GM18502 (cell line): ENCODE measurements around the gene PIEZO2.
A peak's percentile ranks its signal among the peaks of the same experiment; 100 is the strongest.
"Not testable (repeated sequence)": the region's sequence is repeated elsewhere in the genome, so short reads cannot be mapped to it uniquely, and the experiment has no call there.

Experiments used
- ATAC-seq: cut with Tn5 transposase; IDR thresholded peaks from one replicate; pipeline ENCODE4 v1.9.1; 2021; ENCODE audit warnings: mild to moderate bottlenecking; ENCODE audit not compliant: unreplicated experiment, poor library complexity

Gene PIEZO2

DNA sequence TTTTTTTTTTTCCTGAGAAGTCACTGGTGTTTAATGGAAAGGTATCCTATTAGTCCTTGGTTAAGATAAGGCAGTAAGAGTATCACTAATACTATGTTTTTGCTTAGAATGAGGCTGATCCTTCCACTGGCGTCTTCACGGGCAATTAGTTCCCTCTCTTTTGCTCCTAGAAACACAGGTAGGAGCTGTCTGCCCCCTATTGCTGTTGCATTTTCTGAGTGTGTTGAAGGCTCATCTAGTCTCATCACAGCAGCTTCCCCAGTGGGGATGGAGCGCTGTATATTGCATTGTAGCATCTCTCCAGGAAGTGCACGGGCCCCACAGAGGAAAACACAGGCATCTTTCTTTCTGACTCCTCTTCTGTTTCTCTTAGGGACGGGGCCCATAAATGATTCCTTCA, 478.5 kb downstream of the PIEZO2 start:
- ATAC-seq = no peak

GRCh38 chr18:10669441-10670100, 479.8 kb downstream of the PIEZO2 start:
- no peak for ATAC-seq

DNA sequence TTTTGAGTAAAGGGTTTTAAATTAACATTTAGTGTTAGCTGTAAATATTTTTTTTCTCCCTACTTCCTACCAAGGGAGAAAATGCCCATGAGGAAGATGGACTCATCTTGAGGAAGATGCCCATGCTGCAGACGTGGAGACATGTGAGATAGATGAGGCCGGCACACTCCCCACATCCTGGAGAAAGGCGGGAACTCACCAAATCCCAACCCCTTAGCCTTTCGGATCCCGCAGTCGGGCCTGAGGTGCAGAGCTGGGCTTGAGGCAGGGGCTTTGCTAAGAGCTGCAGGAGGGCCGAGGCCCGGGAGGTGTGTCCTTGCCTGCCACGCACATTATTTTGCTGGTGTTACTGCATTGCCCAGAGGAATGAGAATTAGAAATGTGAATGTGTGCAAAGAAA, 485.6 kb downstream of the PIEZO2 start:
- no peak for ATAC-seq

DNA sequence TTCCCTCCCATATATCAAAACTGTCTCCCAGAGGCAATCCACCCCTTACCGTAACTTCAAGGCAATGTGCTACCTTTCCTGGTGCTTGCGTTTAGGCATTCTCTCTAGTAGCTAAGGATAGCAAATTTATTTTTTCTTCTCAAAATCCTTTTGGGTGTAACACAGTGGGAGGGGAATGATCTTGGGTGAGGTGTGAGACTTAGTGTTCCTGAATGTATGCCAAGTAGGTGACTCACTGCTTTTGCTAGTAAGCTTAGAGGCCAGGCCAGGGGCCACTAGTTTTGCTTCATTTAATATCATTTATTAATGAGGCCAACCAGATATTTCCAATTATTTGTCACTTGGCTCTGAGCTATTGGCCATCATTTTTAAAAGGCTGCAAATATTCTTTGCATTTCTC, 488.1 kb downstream of the PIEZO2 start:
- no peak for ATAC-seq

DNA sequence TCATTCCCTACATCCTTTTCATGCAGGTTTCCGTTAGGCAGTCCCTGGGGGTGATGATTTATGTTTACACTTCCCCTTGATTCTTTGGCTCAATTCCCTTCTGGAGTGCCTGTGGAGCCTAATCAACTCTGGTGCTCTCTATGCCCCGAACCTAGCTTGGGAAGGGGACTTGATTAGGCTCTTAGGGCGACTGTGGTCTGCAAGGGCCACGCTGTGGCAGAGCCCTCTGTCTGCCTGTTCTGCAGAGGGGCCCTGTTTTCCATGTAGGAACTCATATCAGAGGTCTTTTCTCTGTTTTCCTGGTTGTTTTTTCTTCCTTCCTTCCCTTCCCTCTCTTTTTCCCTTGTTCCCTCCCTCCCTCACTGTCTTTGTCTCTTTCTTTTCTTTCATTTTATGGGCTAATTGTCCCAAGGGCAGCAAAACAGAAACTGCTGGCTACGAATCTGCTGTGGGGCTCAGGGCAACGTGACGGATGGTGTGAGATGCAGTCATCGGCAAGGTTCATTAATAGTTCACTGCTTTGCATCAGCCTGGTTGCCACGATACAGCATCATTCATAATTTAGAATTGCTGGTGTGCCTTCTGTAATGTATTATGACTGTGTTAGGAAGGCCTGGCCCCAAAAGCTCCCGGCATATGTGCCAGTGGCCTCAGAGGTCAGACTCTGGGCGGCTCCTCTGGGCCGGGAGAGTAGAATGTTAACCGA, 489.0 kb downstream of the PIEZO2 start:
- ATAC-seq = no peak

DNA sequence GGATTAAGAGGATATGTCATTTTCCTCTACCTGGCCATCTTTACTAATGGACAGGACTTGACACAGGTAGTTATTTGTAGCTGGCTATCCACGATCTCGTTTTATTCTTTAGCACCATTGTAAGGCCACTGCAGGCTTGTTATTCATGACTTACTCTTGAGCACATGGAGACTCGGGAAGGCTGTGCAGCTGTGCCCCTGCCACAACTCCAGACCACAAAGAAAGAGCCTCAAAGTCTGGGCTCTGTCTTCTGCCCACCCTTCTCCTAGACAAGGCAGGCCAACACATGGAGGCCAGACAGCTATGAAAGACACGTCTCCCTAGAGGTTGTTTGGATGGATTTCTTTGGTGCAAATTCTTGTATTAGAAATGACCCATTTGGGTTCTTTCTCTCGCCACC, 489.8 kb downstream of the PIEZO2 start:
- no peak for ATAC-seq

GRCh38 chr18:10659000-10659399, 490.4 kb downstream of the PIEZO2 start:
- no peak for ATAC-seq

GRCh38 chr18:10644003-10644402, 505.4 kb downstream of the PIEZO2 start:
- ATAC-seq = not testable (repeated sequence)

GRCh38 chr18:10642915-10643524, 506.3 kb downstream of the PIEZO2 start:
- ATAC-seq = not testable (repeated sequence)

- not testable (repeated sequence) for ATAC-seq
Observed at GRCh38 chr18:10638539-10638885, 510.9 kb downstream of the PIEZO2 start.

DNA sequence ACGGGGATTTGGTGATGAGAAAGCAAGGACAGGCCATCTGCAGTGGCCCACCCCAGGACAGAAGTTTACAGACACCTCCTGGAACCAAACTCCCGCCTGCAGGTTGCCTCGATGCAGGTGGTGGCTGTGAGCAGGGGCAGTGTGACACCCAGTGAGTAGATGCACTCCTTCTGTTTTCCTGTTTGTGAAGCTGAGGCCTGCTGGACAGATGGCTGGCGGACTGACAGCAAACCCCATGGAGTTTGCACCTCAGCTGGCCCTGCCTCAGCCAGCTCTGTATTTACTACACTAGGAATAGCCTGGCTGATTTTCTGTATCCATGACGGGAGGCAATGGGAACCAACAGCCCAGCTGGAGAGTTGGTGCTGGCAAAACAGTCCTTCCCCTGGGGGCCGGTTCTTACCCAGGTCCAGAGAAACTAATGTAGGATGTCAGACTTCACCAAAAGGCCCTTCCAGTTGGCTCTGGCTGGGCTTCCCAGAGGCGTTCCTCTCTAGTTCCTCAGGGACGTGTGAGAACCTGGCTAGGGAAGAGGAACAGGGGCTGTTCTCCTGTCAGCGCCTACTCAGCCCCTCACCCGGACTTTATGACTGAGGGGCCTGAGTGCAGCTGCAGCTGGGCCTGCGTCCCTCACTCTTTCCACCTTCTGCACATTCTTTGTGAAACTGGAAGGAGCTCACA, 511.4 kb downstream of the PIEZO2 start:
- not testable (repeated sequence) for ATAC-seq

DNA sequence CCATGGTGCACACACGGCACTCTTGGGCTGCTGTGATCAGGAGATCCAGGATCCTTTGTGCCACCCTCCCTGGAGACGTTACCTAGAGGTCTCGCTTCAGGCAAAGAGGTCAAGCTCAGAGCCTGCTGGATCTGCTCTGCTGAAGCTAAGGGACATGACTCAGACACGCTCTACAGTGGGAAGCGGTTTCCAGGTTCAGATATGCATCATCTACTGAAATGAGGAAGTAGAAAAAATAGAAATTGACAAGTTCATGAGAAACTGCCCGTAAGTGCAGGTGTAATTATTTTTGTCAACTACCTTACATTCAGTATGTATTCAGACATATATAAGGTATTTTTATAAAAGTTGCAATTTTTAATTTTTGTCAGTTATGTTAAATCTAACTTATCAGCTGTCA, 520.3 kb downstream of the PIEZO2 start:
- ATAC-seq = peak; percentile 98

- ATAC-seq = not testable (repeated sequence)
Observed at GRCh38 chr18:10626606-10627213, 522.7 kb downstream of the PIEZO2 start.

- not testable (repeated sequence) for ATAC-seq
Observed at GRCh38 chr18:10623606-10624005, 525.8 kb downstream of the PIEZO2 start.

GRCh38 chr18:10622982-10623381, 526.4 kb downstream of the PIEZO2 start:
- not testable (repeated sequence) for ATAC-seq

- not testable (repeated sequence) for ATAC-seq
Observed at GRCh38 chr18:10620670-10621329, 528.6 kb downstream of the PIEZO2 start.
